Stimulated activated naive CD8-positive, alpha-beta T cell treated with anti-CD3 and anti-CD28 coated beads, Interleukin-15, Interleukin-2, amounts not matched to agents 100 U/mL and 50 U/mL, for 24 hours (primary cell): ENCODE data around the gene PLEKHM3.
"Not testable (repeated sequence)": the region's sequence is repeated elsewhere in the genome, so short reads cannot be mapped to it uniquely, and the experiment has no call there.

ENCODE experiments used
- ATAC-seq: fragments of 150-1000 bp; cut with Tn5 transposase; one replicate; pipeline ENCODE4 v1.10.0; 2021
- DNase-seq: peaks from one replicate; pipeline ENCODE4 v3.0.0; 2021

PLEKHM3 gene

GRCh38 chr2:207925601-207926000 is 99.7 kb downstream of the PLEKHM3 start:
- DNase-seq (no peak), ATAC-seq (no peak)

GRCh38 chr2:207921606-207922005 is 103.7 kb downstream of the PLEKHM3 start:
- DNase-seq (no peak), ATAC-seq (no peak)

- ATAC-seq (no peak), DNase-seq (no peak)
Observed at GRCh38 chr2:207920721-207921120, 104.6 kb downstream of the PLEKHM3 start.

DNA sequence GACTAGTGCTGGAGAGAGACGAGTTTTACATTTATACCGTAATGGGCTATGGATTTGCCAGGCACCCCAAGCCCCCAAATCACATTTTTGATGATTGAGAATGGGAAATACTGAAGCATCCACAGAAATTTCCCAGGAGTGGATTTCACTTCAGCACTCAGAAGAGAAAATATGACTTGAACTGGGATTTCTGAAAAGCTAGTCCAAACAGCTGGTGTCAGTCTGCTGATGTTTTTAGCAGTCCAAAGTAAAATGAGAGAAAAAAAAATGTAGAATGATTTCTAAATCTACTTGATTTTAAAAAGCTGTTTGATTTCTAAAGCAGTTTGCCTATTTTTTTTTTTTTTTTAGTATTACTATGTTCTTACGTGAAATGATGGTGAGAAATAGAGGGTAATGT is 105.0 kb downstream of the PLEKHM3 start:
- ATAC-seq = no peak
- DNase-seq = no peak

DNA sequence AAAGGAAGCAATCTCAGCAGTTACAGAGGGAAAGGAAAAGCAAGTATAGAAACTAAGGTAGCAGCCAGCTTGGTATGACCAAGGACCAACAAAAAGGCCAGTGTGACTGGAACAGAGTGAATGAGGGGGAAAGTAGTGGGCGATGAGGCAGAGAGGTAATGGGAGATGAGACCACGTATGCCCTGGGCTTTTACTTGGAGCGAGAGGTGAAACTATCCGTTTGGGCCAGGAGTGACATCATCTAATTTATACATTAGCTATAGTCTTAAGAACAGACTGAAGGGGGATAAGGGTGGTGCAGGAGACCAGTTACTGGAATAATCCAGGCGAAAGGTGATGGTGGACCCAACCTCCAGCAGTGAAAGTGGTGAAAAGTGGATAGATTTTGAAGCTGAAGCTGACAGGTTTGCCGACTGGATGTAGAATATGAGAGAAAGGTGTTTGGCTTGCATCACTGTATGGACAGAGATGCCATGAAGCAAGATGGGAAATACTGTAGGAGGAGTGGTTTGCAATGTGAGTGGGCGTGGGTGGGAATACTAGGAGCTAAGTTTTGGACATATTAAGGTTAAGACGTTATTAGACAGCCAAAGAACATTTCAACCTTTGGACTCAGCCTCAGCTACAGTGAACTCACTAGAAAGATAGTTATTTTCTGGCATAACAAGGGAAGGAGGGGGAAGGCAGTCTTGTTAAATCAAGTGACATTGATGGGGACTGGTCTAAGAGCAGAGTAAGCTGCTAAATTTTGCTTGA is 106.0 kb downstream of the PLEKHM3 start:
- no peak for ATAC-seq

DNA sequence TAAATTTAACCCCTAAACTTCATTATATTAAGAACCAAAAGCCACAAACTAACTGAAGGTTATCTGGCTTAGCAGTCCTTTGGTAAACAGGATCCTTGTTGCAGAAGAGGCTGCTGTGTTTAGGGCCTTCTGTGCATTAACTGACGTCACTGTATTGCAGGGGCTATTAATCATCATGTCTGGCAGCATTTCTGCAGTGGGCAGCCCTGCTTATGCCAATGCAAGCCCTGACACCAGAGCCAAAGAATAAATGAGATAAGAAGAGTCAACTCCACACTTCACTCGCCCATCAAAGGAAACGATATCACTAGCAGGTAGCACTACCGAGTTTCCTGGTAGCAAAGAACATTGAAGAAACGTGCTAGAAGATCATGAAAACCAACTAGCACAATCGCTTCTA is 110.6 kb downstream of the PLEKHM3 start:
- no peak for ATAC-seq
- no peak for DNase-seq

More for the DNA sequence above, 106.0 kb downstream of the PLEKHM3 start:
- no peak for DNase-seq

DNA sequence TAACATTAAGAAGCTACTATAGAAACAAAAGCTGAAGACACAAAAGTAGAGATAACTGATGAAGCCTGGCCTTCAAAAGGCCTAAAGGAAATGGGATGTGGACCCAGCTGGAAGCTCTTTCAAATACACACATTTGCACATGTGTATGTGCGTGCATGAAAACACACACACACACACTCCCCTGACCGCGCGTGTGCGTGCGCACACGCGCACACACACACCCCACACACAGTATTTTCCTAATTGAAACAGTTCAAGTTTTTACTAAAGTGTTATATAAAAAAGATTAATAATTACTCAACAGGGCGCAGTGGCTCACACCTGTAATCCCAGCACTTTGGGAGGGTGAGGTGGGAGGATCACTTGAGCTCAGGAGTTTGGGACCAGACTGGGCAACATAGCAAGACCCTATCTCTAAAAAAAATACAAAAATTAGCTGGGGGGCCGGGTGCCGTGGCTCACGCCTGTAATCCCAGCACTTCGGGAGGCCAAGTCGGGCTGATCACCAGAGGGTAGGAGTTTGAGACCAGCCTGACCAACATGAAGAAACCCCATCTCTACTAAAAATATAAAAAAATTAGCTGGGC is 111.5 kb downstream of the PLEKHM3 start:
- ATAC-seq (no peak), DNase-seq (no peak)

DNA sequence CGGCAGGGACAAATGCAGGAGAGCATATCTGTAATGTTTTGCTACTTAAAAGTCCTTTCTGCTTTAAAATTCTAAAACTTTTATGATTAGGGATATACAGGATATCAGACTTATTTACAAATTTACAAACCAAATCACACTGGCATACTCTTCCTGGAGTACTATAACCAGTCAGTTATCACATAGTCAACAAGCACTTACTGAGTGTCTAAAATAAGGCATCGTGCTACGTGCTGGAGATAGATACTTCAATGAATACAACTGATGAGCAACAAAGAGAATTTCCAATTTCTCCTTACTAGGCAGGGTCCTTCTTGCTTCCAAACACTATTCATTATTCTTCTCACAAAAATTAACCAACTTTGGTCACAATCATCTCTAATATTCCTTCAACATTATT is 113.5 kb downstream of the PLEKHM3 start:
- ATAC-seq = no peak

GRCh38 chr2:207911215-207911614 is 114.1 kb downstream of the PLEKHM3 start:
- ATAC-seq (no peak), DNase-seq (no peak)

More for the DNA sequence above, 113.5 kb downstream of the PLEKHM3 start:
- DNase-seq = no peak

GRCh38 chr2:207906495-207906894 is 118.8 kb downstream of the PLEKHM3 start:
- ATAC-seq, DNase-seq: not testable (repeated sequence)

DNA sequence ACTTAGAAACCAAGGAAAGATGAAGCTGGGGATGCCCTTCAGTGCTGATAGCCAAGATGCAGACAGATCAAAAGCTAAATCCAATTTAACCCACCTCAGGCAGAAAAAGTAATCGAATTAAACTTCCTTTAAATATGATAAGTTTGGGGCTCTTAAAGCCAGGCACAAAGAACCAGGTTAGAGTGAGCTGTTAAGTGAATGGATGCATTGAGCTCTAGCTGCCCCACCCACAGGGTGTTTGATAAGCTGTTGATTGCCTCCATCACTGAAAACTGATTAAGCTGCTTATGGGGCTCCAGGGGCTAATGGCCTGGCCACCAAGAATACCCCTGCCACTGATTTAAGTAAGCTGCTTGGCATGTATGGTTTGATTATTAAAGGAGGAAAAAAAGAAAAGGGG is 119.8 kb downstream of the PLEKHM3 start:
- DNase-seq (no peak), ATAC-seq (no peak)

DNA sequence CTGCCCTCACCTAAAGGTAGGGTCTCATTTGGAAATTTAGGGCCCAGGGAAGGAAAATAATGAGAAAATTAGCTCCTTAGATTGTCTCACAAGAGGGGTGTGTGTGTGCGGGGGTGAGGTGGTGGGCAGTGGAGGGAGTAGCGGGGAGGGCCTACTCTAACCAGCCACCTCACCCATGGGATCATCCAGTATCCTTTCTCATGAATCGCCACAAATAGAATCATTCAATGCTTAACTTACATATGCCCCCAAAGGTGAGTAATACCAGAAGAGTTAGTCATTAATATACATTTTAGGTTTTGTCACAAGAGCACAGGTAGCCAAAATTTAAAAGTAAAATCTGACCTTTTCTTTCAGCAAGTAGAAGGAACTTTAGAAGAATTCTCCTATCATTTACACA is 122.1 kb downstream of the PLEKHM3 start:
- no peak for ATAC-seq
- DNase-seq = no peak

- no peak for ATAC-seq
- DNase-seq = no peak
Observed at GRCh38 chr2:207902821-207903220, 122.5 kb downstream of the PLEKHM3 start.

DNA sequence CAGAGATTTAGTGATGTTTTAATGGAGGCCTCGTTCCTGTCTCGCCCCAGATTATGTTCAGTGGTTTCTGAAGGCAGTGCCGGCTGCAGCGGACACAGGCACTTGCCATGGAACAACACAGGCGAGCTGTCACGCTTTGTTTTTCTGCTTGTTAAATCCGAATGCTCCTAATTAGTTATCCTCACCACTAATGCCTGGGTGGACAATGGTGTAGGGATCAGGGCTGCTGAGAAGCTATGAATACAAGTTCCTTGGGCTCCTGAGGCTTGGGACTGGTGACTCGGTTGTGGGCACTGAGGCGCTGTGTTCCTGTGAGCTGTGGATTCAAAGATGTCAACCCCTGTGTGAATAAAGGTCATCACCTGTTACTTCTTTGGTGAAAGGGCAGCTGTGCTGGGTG is 123.5 kb downstream of the PLEKHM3 start:
- ATAC-seq = no peak
- no peak for DNase-seq

- DNase-seq = no peak
Observed at GRCh38 chr2:207901401-207901800, 123.9 kb downstream of the PLEKHM3 start.

GRCh38 chr2:207898354-207898695 is 127.0 kb downstream of the PLEKHM3 start:
- DNase-seq (no peak), ATAC-seq (no peak)

More at GRCh38 chr2:207901401-207901800, 123.9 kb downstream of the PLEKHM3 start:
- ATAC-seq = no peak

DNA sequence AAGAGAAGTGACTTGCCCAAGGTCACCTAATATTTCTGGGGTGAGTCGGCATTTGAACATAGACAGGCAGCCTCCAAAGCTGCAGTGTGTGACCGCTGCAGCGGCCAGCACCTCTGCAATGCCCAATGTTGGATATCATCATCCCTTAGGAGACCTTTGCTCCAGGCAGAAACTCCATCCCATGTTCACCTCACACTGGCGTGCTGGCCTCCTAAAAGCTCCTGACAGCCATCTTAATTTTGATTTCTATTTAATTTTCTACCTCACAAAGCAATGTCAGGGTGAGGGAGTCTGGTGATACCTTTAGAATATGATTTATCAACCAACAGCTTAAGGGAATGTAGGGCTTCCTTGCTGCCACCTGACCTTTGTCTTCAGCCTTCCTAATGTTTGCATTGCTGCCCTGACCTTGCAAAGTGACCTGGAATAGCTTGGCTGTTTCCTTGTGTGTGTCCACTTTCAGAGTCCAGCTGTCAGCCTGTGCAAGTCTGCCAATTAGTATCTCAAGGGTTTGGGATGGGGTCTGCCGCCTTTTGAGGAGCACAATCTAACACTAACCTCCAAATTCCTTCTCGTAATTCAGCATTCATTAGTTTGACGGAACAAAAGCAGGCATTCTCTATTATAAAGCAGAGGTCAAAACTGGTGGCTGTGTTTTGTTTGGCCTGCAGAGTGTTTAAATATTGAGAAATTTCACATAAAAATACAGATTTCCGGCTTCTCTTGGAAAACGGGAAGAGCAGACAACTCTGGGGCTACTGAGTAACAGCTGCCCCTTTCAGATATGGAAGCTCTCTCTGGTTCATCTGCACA is 127.6 kb downstream of the PLEKHM3 start:
- DNase-seq = no peak
- no peak for ATAC-seq

DNA sequence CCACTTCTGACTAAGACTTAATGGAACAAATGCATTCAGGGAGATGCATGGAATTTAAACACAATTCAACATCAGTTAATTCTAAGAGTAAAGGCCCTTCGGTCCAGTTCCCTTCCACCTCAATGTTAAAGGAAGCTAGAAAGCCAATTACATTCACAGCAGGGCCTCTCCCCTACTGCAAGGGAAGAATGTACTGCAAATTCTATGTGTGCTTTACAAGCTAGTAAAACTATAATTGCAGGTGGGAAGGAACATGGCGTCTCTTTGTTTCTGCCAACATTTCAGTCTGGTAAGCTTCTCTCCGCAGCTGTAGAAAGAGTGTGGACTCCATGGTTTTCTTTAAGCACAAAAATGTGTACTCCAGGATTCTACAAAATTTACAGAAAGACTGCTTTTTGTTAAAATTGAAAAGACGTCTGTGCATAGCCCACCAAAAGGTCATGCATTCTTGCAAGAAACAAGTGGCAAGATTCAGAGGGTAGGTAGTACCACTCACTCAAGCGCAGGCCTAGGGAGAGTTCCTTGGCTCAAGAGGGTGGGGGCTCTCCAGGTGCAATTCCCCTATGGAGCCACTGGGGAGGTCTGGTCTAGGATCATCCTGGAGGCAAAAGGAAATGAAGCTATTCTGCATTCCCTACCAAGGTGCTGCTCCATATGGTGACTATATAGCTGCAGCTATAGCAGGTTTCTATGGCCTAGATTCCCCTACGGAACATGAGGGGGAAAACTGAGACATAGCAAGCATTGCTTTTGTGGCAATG is 128.6 kb downstream of the PLEKHM3 start:
- ATAC-seq = no peak
- DNase-seq = no peak

DNA sequence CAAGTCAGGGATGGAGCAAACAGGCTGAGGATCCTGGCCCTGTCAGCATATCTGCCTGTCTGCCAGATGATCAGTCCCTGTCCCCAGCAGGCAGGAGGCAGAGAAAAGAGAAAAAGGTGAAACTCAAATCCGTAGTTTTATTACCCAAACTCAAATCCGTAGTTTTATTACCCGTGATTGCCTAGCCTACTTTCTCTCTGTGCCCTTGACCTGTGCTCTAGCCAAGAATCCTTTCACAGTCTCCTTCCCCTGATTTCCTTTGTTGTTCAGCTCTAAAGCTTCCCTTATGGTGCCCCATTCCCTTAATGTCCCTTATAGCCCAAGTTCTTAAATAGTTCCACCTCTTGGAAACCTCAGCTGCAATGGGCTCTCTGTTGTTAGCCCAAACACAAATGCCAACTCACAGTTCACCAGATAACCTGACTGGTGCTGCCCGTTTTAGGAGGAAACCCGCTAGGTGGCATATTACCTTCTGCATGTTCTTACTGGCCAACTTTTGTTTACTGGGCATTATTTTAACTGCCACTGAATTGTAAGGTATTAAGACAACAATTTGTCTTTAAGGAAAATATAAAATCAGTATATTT is 130.0 kb downstream of the PLEKHM3 start:
- ATAC-seq (no peak), DNase-seq (no peak)

DNA sequence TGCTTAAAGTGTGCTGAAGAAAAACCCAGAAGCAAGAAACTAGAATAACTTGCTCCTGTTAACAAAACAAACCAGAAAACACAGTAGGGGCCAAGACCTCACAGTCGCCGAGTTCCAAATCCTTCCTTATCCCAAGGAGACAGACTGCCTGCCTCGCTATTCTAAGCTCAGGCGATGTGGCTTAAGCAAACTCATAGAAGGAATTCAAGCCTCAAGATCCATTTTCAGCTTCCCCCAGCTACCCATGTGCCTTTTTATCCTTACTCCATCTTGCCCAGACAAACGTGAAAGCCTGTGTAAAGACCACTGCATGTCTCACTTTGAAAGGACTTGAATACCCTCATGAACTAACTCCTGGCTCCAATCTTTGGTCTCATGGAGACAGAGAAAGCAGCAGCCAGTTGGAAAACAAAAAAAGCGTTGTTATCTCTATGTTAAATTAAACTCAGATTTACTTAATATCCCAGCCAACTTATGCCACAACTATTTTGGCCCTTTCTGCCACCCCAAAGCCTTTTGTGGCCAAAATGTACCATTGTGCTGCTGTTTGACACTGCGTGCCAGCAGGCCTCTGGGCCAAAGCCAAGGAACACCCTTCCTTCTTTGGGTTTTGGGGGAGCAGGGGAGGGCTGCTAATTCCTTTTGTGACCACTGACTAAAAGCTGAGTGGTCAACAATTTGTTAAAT is 132.5 kb downstream of the PLEKHM3 start:
- ATAC-seq = no peak
- DNase-seq = no peak

DNA sequence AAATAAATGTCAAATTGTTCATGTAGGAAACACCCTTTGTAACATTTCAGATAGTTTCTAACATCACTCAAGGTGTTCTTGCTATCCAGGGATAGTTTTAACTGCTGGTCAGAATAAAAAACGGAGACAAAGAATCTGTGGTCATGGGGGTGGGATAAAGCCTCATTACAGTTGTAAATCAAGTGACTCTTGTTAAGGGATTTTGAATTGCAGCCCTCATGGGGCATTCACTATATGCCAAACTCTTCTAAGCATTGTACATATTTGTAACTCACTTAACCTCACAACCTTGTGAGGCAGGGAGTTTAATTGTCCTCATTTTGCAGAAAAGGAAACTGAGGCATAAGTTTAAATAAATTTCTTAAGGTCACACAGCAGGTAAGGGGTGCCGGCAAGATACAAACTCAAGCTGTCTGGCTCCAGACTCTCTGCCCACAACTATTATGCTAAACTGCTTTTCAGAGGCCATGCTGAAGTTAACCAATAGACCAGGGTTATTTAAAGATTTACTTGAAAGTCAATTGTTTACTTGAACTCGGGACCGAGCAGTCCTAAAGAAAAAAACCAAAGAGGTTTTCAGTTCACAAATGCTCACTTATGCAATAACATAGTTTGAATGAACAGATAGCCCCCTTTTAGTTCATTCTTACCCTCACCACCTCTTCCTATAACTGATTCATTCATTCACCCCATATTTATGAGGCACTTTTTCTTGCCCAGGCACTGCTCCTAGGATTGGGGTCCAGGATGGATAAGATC is 134.1 kb downstream of the PLEKHM3 start:
- ATAC-seq = no peak
- no peak for DNase-seq
